HepG2 (cell line): Measurements from ENCODE around the gene URGCP. TPM values are rescaled to one million over a fixed set of nuclear protein-coding genes. Genes with fewer than 3 reads are reported as not detected.

Experiments
- CEBPB ChIP-seq: IDR thresholded peaks from 2 replicates; pipeline ENCODE4 v1.6.1; 2011; ENCODE audit warnings: low read depth, low read length, improper control_type of control experiment, borderline replicate concordance
- CHCHD3 ChIP-seq: sonication (generic); formaldehyde crosslinking; IDR thresholded peaks from 2 replicates; pipeline ENCODE4 v1.8.0; 2022; ENCODE audit warnings: mild to moderate bottlenecking, missing genetic modification reagents, moderate library complexity
- GABPB1 ChIP-seq: IDR thresholded peaks from 2 replicates; pipeline ENCODE4 v1.6.1; 2016; ENCODE audit warnings: mild to moderate bottlenecking, missing genetic modification reagents, moderate library complexity, missing compliant biosample characterization
- HNRNPL ChIP-seq: fragments of 200-400 bp; formaldehyde crosslinking; IDR thresholded peaks from 2 replicates; pipeline ENCODE4 v1.6.1; 2017; ENCODE audit warnings: mild to moderate bottlenecking, low read depth, low read length
- NFE2L2 ChIP-seq: fragments of 150-350 bp; IDR thresholded peaks from 2 replicates; pipeline ENCODE4 v1.6.1; 2014; ENCODE audit warnings: low read length
- NFYB ChIP-seq: sonication (generic); formaldehyde crosslinking; IDR thresholded peaks from 2 replicates; pipeline ENCODE4 v1.4.0; 2020; ENCODE audit warnings: missing genetic modification reagents
- POLR2AphosphoS5 ChIP-seq: IDR thresholded peaks from 2 replicates; pipeline ENCODE4 v1.6.1; 2012; ENCODE audit warnings: low read depth, low read length
- SALL1 ChIP-seq: sonication (generic); formaldehyde crosslinking; IDR thresholded peaks from 2 replicates; pipeline ENCODE4 v1.8.0; 2022; ENCODE audit warnings: mild to moderate bottlenecking, missing genetic modification reagents
- ZFP1 ChIP-seq: IDR thresholded peaks from 2 replicates; pipeline ENCODE4 v1.6.1; 2016
- ZHX2 ChIP-seq, 2 experiments: sonication (generic) in 1 of 2; formaldehyde crosslinking in 1 of 2; IDR thresholded peaks; 2 replicates each; pipeline versions ENCODE4 v1.6.1 to v1.9.0; 2014 to 2022; ENCODE audit warnings: antibody characterized with exemption in 1 of 2, borderline replicate concordance in 1 of 2, inconsistent platforms in 1 of 2, low read depth in 1 of 2, missing genetic modification reagents in 1 of 2
- ZKSCAN5 ChIP-seq: sonication (generic); formaldehyde crosslinking; IDR thresholded peaks from 2 replicates; pipeline ENCODE4 v1.5.1; 2020; ENCODE audit warnings: mild to moderate bottlenecking, missing genetic modification reagents
- ZNF670 ChIP-seq: sonication (generic); formaldehyde crosslinking; IDR thresholded peaks from 2 replicates; pipeline ENCODE4 v1.8.0; 2022; ENCODE audit warnings: mild to moderate bottlenecking, missing genetic modification reagents, borderline replicate concordance
- ZNF749 ChIP-seq: sonication (generic); formaldehyde crosslinking; IDR thresholded peaks from 2 replicates; pipeline ENCODE4 v1.8.0; 2022; ENCODE audit warnings: mild to moderate bottlenecking, missing genetic modification reagents, moderate library complexity, borderline replicate concordance
- polyA plus RNA-seq, 8 experiments: library from polyadenylated mRNA; depleted of rRNA in 3 of 8; stranded (reverse) in 7 of 8; unstranded in 1 of 8; fragments of >200 nt; fragmentation: Illumina TruSeq in 4 of 8; extraction: Trizol in 4 of 8; gene quantifications; 2 replicates each; pipeline versions ENCODE4 v1.2.1 to v1.2.3, GENCODE V29; 2011 to 2016; ENCODE audit warnings: low read depth in 4 of 8, missing spikeins in 1 of 8, mixed read lengths in 1 of 8; ENCODE audit not compliant: insufficient read depth in 1 of 8
- total RNA-seq, 5 experiments: library from RNA; depleted of rRNA; stranded (reverse); fragments of >200 nt; fragmentation: Illumina TruSeq; extraction: Trizol; gene quantifications; 2 replicates each; pipeline ENCODE4 v1.2.3, GENCODE V29; 2016; ENCODE audit warnings: low read depth in 1 of 5
- TF ChIP-seq, protein P1 (sequence below): sonication (generic); formaldehyde crosslinking; IDR thresholded peaks from 2 replicates; pipeline ENCODE4 v1.5.1; 2020; ENCODE audit warnings: missing genetic modification reagents, mild to moderate bottlenecking, borderline replicate concordance
- TF ChIP-seq, protein P2 (sequence below): sonication (generic); IDR thresholded peaks from 2 replicates; pipeline ENCODE4 v1.6.1; 2016; ENCODE audit warnings: low read depth, borderline replicate concordance
- TF ChIP-seq, protein P3 (sequence below): sonication (generic); formaldehyde crosslinking; IDR thresholded peaks from 2 replicates; pipeline ENCODE4 v1.4.0; 2020; ENCODE audit warnings: missing genetic modification reagents, borderline replicate concordance
- TF ChIP-seq, protein P4 (sequence below): IDR thresholded peaks from 2 replicates; pipeline ENCODE4 v1.6.1; 2016

The URGCP gene
- total and polyA plus RNA-seq, 2 of the 13 experiments (the other 11 are each of a cell fraction or from before 2014, with no cell fraction given): 22.3 to 25.8 TPM

DNA sequence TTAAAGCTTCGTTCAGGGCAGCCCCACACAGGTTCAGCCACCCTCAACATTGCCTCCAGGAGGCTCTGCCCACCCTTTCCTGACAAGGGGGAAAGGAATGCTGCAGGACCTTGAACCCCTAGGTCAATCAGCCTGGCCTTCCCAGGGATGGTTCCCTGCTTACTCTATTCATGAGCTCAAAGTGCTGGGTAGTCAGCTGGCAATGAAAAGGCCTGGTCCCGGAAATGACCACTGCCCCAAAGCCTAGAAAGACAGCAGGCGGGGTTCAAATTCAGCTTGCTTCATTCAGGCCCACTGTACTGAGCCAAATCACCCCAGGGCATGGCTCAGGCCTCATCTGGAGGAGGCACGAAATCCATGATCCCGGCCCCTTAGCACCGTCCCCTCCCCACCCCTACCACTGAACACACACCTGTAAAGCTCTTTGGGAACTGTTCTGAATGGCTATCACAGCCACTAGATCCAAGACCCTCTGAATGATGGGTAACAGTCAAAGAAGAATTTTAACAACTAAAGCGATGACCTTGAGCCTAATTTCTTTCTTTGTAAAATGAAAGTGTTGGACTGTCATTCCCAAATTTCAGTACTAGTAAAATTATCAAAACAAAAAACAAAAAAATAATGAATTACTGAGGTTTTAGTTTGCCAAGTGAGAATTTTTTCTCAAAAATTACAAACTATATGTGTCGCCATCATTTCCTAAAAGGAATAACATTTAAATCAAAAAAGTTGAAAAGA, 1.0 kb downstream of the URGCP start (continued):
- no peak for TF ChIP-seq ZHX2 (IDR thresholded peaks at IDR 0.05; ENCODE audit: low read depth)
- no peak for TF ChIP-seq ZHX2 (CRISPR knock-in tag; IDR thresholded peaks at IDR 0.05; ENCODE audit: borderline replicate concordance)
- TF ChIP-seq, protein P1, sequence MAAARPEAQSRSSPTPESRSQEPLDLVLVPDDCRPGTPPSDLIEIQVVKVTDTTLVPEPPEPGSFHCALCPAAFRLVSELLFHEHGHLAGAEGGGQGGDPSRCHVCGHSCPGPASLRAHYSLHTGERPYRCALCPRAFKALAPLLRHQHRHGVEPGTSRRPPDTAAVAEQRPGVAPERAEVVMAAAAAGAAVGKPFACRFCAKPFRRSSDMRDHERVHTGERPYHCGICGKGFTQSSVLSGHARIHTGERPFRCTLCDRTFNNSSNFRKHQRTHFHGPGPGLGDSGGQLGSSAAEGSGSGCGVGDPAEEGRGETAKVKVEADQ (CRISPR knock-in tag): no peak
- no peak for TF ChIP-seq ZKSCAN5 (CRISPR knock-in tag)
- no peak for TF ChIP-seq NFE2L2
- TF ChIP-seq ZNF749 (CRISPR knock-in tag): no peak
- peak; percentile 64; the same call in 1 of the 2 replicates for TF ChIP-seq ZFP1
- TF ChIP-seq ZNF670 (CRISPR knock-in tag): peak; percentile 91
- TF ChIP-seq, protein P2, sequence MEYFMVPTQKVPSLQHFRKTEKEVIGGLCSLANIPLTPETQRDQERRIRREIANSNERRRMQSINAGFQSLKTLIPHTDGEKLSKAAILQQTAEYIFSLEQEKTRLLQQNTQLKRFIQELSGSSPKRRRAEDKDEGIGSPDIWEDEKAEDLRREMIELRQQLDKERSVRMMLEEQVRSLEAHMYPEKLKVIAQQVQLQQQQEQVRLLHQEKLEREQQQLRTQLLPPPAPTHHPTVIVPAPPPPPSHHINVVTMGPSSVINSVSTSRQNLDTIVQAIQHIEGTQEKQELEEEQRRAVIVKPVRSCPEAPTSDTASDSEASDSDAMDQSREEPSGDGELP: peak; percentile 99
- TF ChIP-seq CEBPB: no peak
- peak; percentile 71 for TF ChIP-seq GABPB1 (CRISPR knock-in tag)
- TF ChIP-seq HNRNPL: no peak
- no peak for TF ChIP-seq CHCHD3 (CRISPR knock-in tag)
- peak; percentile 70 for TF ChIP-seq POLR2AphosphoS5
- TF ChIP-seq NFYB (CRISPR knock-in tag): no peak
- TF ChIP-seq, protein P3, sequence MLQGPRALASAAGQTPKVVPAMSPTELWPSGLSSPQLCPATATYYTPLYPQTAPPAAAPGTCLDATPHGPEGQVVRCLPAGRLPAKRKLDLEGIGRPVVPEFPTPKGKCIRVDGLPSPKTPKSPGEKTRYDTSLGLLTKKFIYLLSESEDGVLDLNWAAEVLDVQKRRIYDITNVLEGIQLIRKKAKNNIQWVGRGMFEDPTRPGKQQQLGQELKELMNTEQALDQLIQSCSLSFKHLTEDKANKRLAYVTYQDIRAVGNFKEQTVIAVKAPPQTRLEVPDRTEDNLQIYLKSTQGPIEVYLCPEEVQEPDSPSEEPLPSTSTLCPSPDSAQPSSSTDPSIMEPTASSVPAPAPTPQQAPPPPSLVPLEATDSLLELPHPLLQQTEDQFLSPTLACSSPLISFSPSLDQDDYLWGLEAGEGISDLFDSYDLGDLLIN (CRISPR knock-in tag): no peak
- peak; percentile 89 for TF ChIP-seq SALL1 (CRISPR knock-in tag)
- TF ChIP-seq, protein P4, sequence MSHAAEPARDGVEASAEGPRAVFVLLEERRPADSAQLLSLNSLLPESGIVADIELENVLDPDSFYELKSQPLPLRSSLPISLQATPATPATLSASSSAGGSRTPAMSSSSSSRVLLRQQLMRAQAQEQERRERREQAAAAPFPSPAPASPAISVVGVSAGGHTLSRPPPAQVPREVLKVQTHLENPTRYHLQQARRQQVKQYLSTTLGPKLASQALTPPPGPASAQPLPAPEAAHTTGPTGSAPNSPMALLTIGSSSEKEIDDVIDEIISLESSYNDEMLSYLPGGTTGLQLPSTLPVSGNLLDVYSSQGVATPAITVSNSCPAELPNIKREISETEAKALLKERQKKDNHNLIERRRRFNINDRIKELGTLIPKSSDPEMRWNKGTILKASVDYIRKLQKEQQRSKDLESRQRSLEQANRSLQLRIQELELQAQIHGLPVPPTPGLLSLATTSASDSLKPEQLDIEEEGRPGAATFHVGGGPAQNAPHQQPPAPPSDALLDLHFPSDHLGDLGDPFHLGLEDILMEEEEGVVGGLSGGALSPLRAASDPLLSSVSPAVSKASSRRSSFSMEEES: peak; percentile 83
